Measurements from ENCODE around the gene OR1E2. TPM values are rescaled to one million over a fixed set of nuclear protein-coding genes. Genes with fewer than 3 reads are reported as not detected.
"Not testable (repeated sequence)": the region's sequence is repeated elsewhere in the genome, so short reads cannot be mapped to it uniquely, and the experiment has no call there.

OR1E2 gene
- not detected for total RNA-seq
- long read RNA-seq, result 0 reads

DNA sequence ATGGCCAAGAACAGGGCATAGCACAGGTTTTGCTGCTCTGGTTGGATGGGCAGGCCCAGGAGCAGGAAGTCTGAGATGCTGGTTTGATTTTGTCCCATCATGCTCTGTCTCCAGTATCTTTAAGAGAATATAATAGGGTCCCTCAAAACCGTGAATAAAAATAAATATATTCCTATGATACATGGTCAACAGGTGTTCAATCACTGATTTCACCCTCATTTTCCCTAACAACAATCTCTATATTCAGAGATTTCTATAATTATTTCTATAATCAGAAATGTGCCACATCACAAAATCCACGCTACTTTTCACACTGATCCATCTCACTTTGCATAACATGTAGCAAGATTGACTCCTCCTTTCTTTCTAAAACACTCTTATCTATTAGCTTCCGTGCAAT lies at the start of gene OR1E2:
OR1E2 (minus strand) TSS at position 101 of the 400 bp plus-strand sequence; CDS start at position 101, 0 bp downstream.
- no peak for DNase-seq (ENCODE audit: low spot score)

DNA sequence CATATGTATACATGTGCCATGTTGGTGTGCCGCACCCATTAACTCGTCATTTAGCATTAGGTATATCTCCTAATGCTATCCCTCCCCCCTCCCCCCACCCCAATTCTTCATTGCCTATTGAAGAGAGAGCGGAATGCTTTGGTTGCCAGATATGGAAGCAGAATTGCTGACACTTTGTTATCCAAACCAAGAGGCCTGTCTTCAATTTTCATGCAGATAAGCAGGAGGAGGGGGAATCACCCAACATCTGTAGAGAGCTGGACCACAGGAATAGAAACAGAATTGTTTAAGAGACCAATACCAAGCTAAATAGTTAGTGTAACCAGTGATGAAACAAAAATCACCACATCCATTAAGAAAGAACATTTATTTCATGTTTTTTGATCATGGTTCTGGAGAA lies 49.2 kb upstream of the OR1E2 start:
- no peak for DNase-seq (ENCODE audit: low spot score)

GRCh38 chr17:3479988-3480387 lies 46.3 kb upstream of the OR1E2 start:
- no peak for DNase-seq (ENCODE audit: low spot score)

DNA sequence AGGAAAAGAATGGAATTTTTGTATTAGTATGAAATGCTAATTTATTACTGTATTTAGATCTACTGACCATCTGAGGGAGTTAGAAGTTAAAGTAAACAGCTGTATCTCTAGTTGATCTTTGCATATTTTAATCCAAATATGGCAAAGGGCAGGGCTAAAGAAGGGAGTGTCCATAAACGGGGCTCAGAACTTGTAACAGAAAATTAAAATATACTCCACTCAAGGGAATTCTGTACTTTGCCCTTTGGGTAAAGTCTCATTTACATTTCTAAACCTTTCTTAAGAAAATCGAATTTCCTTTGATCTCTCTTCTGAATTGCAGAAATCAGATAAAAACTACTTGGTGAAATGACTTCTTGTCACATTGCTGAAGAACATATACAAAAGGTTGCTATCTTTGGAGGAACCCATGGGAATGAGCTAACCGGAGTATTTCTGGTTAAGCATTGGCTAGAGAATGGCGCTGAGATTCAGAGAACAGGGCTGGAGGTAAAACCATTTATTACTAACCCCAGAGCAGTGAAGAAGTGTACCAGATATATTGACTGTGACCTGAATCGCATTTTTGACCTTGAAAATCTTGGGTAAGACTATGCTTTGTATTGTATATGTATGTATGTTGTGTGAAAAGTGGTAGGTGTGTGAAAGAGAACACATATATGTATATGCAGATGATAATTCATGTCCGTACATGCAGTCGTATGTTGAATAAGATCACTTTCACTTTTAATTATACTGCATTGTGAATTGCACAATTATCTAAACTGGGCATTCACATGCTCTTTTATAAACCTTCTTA lies 42.4 kb upstream of the OR1E2 start, which contains the start of gene ASPA:
ASPA (plus strand) TSS at position 186 of the 799 bp plus-strand sequence; CDS start at position 349, 163 bp downstream.
- DNase-seq (ENCODE audit: low spot score), result no peak

- DNase-seq (ENCODE audit: low spot score), result no peak
Observed at GRCh38 chr17:3475251-3475685, 41.6 kb upstream of the OR1E2 start.

GRCh38 chr17:3474212-3474611 lies 40.6 kb upstream of the OR1E2 start:
- DNase-seq (ENCODE audit: low spot score), result no peak

GRCh38 chr17:3472137-3472536 lies 38.5 kb upstream of the OR1E2 start:
- no peak for DNase-seq (ENCODE audit: low spot score)

DNA sequence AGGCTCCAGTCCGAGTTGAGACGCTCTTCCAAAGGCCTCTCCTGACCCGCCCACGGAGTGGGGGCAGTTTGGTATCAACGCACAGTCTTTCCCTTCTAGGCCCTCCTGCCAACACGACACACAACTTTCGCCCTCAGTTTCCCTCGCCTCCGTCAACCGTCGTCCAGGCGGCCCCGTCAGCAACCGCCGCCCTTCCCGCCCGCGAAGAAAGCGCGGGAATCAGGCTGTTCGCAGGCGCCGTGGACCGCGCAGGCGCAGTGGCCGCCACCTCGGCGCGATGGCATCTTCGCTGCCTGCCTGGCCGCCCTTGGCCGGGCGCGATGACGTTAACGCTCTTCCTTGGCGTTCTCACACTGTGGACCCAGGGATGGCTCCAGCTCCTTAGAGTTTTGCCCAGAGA lies 38.0 kb upstream of the OR1E2 start, which contains the start of gene SPATA22:
SPATA22 (minus strand) TSS at position 221 of the 400 bp plus-strand sequence. CDS start 2,494 bp downstream, outside the sequence.
- no peak for DNase-seq (ENCODE audit: low spot score)

GRCh38 chr17:3469529-3469928 lies 35.9 kb upstream of the OR1E2 start:
- no peak for DNase-seq (ENCODE audit: low spot score)

GRCh38 chr17:3466355-3466754 lies 32.7 kb upstream of the OR1E2 start:
- DNase-seq (ENCODE audit: low spot score), result not testable (repeated sequence)

DNA sequence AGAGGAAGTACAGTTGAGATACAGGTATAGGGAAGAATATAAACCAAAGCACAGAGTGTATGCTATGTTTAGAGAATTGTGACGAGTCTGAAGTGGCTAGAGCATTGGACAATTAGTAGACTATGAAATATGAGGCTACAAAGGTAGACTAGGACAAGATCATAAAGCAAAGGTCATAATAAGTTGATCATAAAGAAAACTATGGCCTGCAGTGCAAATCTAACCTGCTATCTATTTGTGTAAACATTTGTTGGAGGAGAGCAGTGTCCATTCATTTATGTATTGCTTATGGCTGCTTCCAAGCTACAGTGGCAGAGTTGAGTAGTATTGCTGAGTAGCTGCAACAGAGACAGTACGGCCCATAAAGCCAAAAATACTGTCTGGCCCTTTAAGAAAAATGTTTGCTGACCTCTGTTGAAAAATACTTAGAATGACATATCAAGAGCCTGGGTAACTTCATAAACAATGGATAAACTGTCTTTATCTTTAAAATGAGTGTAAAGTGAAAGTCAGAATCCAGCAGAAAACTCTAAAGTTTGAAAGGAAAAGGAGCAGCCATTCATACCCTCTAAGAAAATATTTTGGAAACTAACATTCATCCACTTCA lies 14.5 kb upstream of the OR1E2 start:
- no peak for DNase-seq (ENCODE audit: low spot score)

GRCh38 chr17:3447625-3448024 lies 14.0 kb upstream of the OR1E2 start:
- no peak for DNase-seq (ENCODE audit: low spot score)

- no peak for DNase-seq (ENCODE audit: low spot score)
Observed at GRCh38 chr17:3440451-3440850, 6.8 kb upstream of the OR1E2 start.

DNA sequence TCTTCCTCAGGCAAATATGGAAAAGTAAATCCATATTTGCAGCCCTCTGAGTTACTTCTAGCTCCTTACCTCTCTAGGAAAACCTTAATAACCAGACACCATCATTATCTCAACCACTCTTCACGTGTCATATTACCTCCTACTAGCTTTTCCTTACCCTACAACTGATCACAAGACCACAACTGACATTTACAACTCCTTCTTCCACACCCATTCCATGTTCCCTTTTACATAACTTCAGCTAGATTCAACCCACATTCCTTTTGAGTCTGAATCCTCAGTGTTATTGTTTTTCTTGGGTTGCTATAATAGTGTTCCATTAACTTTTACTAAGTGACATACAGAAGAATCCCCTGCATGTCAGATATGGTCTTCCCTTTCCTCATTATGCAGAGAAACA lies 4.7 kb upstream of the OR1E2 start:
- DNase-seq (ENCODE audit: low spot score), result no peak

- not testable (repeated sequence) for DNase-seq (ENCODE audit: low spot score)
Observed at GRCh38 chr17:3433215-3433614, 426 bp downstream of the OR1E2 start.

DNA sequence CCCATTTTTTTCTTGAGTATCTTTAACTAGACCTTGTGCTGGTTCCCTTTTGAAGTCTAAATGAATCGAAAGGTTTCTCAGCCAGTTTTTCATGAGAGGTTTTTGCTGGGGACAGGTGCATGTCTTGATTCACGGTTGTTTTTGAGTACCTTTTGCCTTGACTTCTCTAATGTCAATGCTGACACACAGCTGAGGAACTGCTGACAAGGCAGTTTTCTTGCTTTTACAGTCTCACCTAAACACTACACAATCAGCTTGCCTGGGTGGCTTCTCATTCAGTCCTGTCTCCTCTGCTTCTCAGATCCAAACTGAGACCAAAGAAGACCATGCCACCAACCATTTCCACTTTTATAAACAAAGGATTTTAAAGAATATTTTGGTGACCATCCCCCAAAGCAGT lies 15.4 kb downstream of the OR1E2 start:
- no peak for DNase-seq (ENCODE audit: low spot score)

DNA sequence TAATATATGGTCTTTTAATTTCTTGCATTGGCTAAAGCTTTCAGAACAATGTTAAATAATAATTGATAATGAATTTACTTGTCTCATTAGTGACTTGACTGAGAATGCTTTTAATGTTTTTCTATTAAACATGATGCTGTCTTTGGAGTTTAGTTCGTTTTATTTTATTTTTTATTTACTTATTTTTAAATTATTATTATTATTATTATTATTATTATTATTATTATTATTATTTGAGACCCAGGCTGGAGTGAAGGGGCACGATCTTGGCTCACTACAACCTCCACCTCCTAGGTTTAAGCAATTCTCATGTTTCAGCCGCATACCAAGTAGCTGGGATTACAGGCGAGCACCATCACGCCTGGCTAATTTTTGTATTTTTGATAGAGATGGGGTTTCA lies 18.0 kb downstream of the OR1E2 start:
- no peak for DNase-seq (ENCODE audit: low spot score)

- not testable (repeated sequence) for DNase-seq (ENCODE audit: low spot score)
Observed at GRCh38 chr17:3412216-3412615, 21.4 kb downstream of the OR1E2 start.

DNA sequence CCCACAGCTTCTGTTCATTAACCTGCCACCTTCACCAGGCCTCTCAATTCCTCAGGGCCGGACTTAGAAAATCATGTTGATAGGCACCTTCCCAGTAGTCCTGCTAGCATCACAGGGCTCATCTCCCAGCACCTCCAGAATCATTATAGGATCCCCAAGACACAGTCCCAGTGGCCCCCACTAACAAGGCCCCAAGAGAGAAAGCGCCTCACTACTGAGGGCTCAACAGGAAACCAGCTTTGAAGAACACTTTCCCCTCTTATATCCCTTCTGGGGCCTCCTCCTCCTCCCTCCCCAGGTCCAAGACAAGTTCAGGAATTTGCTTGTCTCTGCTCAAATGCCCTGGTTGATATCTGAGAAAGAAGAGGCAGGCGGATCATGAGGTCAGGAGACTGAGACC lies 22.6 kb downstream of the OR1E2 start, which contains the start of gene OR3A3:
OR3A3 (plus strand) TSS at position 301 of the 400 bp plus-strand sequence.
- no peak for DNase-seq (ENCODE audit: low spot score)

GRCh38 chr17:3403856-3404255 lies 29.8 kb downstream of the OR1E2 start:
- not testable (repeated sequence) for DNase-seq (ENCODE audit: low spot score)

GRCh38 chr17:3401786-3402185 lies 31.9 kb downstream of the OR1E2 start:
- DNase-seq (ENCODE audit: low spot score), result no peak

- DNase-seq (ENCODE audit: low spot score), result no peak
Observed at GRCh38 chr17:3400055-3400454, 33.6 kb downstream of the OR1E2 start.
